ENCODE data around the gene TIGD1.

TIGD1 gene

GRCh38 chr2:232549655-232550353, 553 bp downstream of the TIGD1 start:
- no peak for TF ChIP-seq CTCF (conservative IDR thresholded peaks at IDR 0.05; ENCODE audit: low read depth, low read length)
- peak overlapping the region; percentile 54 for H3K4me2 ChIP-seq
- H4K20me1 ChIP-seq (ENCODE audit: insufficient read depth), result no peaks in the 10 kb centered on the region; the same call in 1 of the 2 replicates
- peak overlapping the region; percentile 96 for H3K27ac ChIP-seq
- H3K4me3 ChIP-seq (IDR thresholded peaks at IDR 0.05; ENCODE audit: insufficient read depth, low read depth, low read length), result no peak overlapping the region
- no peaks in the 10 kb centered on the region for H3K27me3 ChIP-seq (ENCODE audit: insufficient read depth, low read depth)
- no peaks in the 10 kb centered on the region for H3K36me3 ChIP-seq (ENCODE audit: insufficient read depth)
- peaks cover 64% of the 10 kb centered on the region for H3K79me2 ChIP-seq (ENCODE audit: insufficient read depth, low read depth)
- H3K9ac ChIP-seq, result peak overlapping the region; percentile 96
- peak overlapping the region; percentile 72 for H2AFZ ChIP-seq (ENCODE audit: low read depth)
- no peaks in the 10 kb centered on the region for H3K4me1 ChIP-seq (ENCODE audit: low read depth, poor library complexity, severe bottlenecking)

GRCh38 chr2:232547991-232548390, 2.4 kb downstream of the TIGD1 start:
- no peaks in the 10 kb centered on the region for H3K36me3 ChIP-seq (ENCODE audit: insufficient read depth)
- H3K79me2 ChIP-seq (ENCODE audit: insufficient read depth, low read depth), result peaks cover 49% of the 10 kb centered on the region
- H3K4me1 ChIP-seq (ENCODE audit: low read depth, poor library complexity, severe bottlenecking), result no peaks in the 10 kb centered on the region
- no peak overlapping the region for H2AFZ ChIP-seq (ENCODE audit: low read depth)
- H3K9ac ChIP-seq, result no peak overlapping the region
- no peak overlapping the region for H3K27ac ChIP-seq
- no peak overlapping the region for H3K4me2 ChIP-seq
- H3K4me3 ChIP-seq (IDR thresholded peaks at IDR 0.05; ENCODE audit: insufficient read depth, low read depth, low read length), result no peak overlapping the region
- H3K27me3 ChIP-seq (ENCODE audit: insufficient read depth, low read depth), result no peaks in the 10 kb centered on the region
- no peaks in the 10 kb centered on the region for H4K20me1 ChIP-seq (ENCODE audit: insufficient read depth)
- no peak for TF ChIP-seq CTCF (conservative IDR thresholded peaks at IDR 0.05; ENCODE audit: low read depth, low read length)

GRCh38 chr2:232545511-232546375, 4.6 kb downstream of the TIGD1 start:
- no peak overlapping the region for H3K4me2 ChIP-seq
- TF ChIP-seq CTCF (conservative IDR thresholded peaks at IDR 0.05; ENCODE audit: low read depth, low read length), result no peak
- no peak overlapping the region for H2AFZ ChIP-seq (ENCODE audit: low read depth)
- H3K4me1 ChIP-seq (ENCODE audit: low read depth, poor library complexity, severe bottlenecking), result no peaks in the 10 kb centered on the region
- H3K36me3 ChIP-seq (ENCODE audit: insufficient read depth), result no peaks in the 10 kb centered on the region
- H3K4me3 ChIP-seq (IDR thresholded peaks at IDR 0.05; ENCODE audit: insufficient read depth, low read depth, low read length), result no peak overlapping the region
- no peak overlapping the region for H3K27ac ChIP-seq
- H3K79me2 ChIP-seq (ENCODE audit: insufficient read depth, low read depth), result peaks cover 28% of the 10 kb centered on the region
- H3K27me3 ChIP-seq (ENCODE audit: insufficient read depth, low read depth), result no peaks in the 10 kb centered on the region
- no peak overlapping the region for H3K9ac ChIP-seq
- H4K20me1 ChIP-seq (ENCODE audit: insufficient read depth), result no peaks in the 10 kb centered on the region

- no peak overlapping the region for H3K4me2 ChIP-seq
These were observed 5.7 kb downstream of the TIGD1 start for GRCh38 chr2:232544674-232545073.

More at GRCh38 chr2:232544674-232545073, 5.7 kb downstream of the TIGD1 start:
- Histone ChIP-seq H3K4me1 (ENCODE audit: low read depth, poor library complexity, severe bottlenecking) (no peaks in the 10 kb centered on the region), H3K79me2 (ENCODE audit: insufficient read depth, low read depth) (peaks cover 25% of the 10 kb centered on the region), H3K36me3 (ENCODE audit: insufficient read depth) (no peaks in the 10 kb centered on the region), H4K20me1 (ENCODE audit: insufficient read depth) (no peaks in the 10 kb centered on the region), H3K27ac (no peak overlapping the region), H3K27me3 (ENCODE audit: insufficient read depth, low read depth) (no peaks in the 10 kb centered on the region; the same call in 1 of the 2 replicates), H3K9ac (no peak overlapping the region), H2AFZ (ENCODE audit: low read depth) (no peak overlapping the region), H3K4me3 (IDR thresholded peaks at IDR 0.05; ENCODE audit: insufficient read depth, low read depth, low read length) (no peak overlapping the region)
- TF ChIP-seq CTCF (conservative IDR thresholded peaks at IDR 0.05; ENCODE audit: low read depth, low read length), result no peak

All from KMS-11 (cell line).